Measurements from ENCODE around the gene CCT5.
"Not testable (repeated sequence)": the region's sequence is repeated elsewhere in the genome, so short reads cannot be mapped to it uniquely, and the experiment has no call there.

The CCT5 gene

DNA sequence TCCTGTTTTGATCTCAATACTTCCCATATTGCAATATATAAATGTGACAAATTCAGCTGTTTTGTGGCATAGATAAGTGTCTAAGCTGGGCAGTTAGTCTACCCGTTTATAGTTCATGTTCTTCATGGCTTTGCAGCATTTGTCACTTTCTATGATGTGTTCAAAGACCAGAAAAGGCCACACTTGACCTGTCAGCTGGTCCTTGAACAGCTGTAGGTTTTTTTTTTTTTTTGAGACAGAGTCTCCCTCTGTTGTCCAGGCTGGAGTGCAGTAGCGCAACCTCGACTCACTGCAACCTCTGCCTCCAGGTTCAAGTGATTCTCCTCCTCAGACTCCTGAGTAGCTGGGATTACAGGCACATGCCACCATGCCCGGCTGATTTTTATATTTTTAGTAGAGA, 29.2 kb downstream of the CCT5 start:
- Mint-ChIP-seq H3K36me3 (ENCODE audit: low read depth) (peaks cover 31% of the 10 kb centered on the region), H3K9me3 (no peaks in the 10 kb centered on the region), H3K4me3 (no peak overlapping the region), H3K27me3 (ENCODE audit: low read depth) (peaks cover 4% of the 10 kb centered on the region), H3K4me1 (peaks cover 33% of the 10 kb centered on the region), H3K27ac (peak overlapping the region in 2 of 3 experiments; percentile 42 to 44)
- TF ChIP-seq, protein P1, sequence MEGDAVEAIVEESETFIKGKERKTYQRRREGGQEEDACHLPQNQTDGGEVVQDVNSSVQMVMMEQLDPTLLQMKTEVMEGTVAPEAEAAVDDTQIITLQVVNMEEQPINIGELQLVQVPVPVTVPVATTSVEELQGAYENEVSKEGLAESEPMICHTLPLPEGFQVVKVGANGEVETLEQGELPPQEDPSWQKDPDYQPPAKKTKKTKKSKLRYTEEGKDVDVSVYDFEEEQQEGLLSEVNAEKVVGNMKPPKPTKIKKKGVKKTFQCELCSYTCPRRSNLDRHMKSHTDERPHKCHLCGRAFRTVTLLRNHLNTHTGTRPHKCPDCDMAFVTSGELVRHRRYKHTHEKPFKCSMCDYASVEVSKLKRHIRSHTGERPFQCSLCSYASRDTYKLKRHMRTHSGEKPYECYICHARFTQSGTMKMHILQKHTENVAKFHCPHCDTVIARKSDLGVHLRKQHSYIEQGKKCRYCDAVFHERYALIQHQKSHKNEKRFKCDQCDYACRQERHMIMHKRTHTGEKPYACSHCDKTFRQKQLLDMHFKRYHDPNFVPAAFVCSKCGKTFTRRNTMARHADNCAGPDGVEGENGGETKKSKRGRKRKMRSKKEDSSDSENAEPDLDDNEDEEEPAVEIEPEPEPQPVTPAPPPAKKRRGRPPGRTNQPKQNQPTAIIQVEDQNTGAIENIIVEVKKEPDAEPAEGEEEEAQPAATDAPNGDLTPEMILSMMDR (IDR thresholded peaks at IDR 0.05; ENCODE audit: unreplicated experiment in 3 of 3): no peak

GRCh38 chr5:10279925-10280720, 30.0 kb downstream of the CCT5 start:
- Mint-ChIP-seq H3K4me1 (peaks cover 35% of the 10 kb centered on the region), H3K9me3 (no peaks in the 10 kb centered on the region), H3K27me3 (ENCODE audit: low read depth) (peaks cover 4% of the 10 kb centered on the region), H3K36me3 (ENCODE audit: low read depth) (peaks cover 33% of the 10 kb centered on the region), H3K4me3 (no peak overlapping the region), H3K27ac (no peak overlapping the region)
- TF ChIP-seq, protein P1 (IDR thresholded peaks at IDR 0.05; ENCODE audit: unreplicated experiment in 3 of 3): no peak

GRCh38 chr5:10283927-10284635, 34.0 kb downstream of the CCT5 start:
- Mint-ChIP-seq H3K9me3 (no peaks in the 10 kb centered on the region), H3K27me3 (ENCODE audit: low read depth) (peaks cover 4% of the 10 kb centered on the region), H3K4me1 (peaks cover 36% of the 10 kb centered on the region), H3K36me3 (ENCODE audit: low read depth) (peaks cover 40% of the 10 kb centered on the region), H3K4me3 (no peak overlapping the region), H3K27ac (peak overlapping the region in 2 of 3 experiments; percentile 28 to 65)
- TF ChIP-seq, protein P1 (IDR thresholded peaks at IDR 0.05; ENCODE audit: unreplicated experiment in 3 of 3): peak; percentile 95 to 99 (median 97)

DNA sequence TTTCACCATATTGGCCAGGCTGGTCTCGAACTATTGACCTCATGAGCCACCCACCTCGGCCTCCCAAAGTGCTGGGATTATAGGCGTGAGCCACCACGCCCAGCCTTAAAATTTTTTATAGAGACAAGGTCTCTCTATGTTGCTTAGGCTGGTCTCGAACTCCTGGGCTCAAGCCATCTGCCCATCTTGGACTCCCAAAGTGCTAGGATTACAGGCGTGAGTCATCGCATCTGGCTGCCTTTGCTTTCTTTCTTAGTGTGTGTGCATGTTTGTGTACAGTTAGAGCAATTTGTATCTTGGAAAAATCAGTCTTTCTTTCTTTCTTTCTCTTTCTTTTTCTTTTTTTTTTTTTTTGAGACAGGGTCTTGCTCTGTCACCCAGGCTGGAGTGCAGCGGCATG, 35.3 kb downstream of the CCT5 start:
- H3K9me3 Mint-ChIP-seq; H3K27ac Mint-ChIP-seq; H3K27me3 Mint-ChIP-seq (ENCODE audit: low read depth); H3K4me3 Mint-ChIP-seq: not testable (repeated sequence)
- H3K4me1 Mint-ChIP-seq: peaks cover 45% of the 10 kb centered on the region
- H3K36me3 Mint-ChIP-seq (ENCODE audit: low read depth): peaks cover 47% of the 10 kb centered on the region

GRCh38 chr5:10286162-10286861, 36.2 kb downstream of the CCT5 start:
- Mint-ChIP-seq H3K9me3 (no peaks in the 10 kb centered on the region), H3K27ac (peak overlapping the region in 2 of 3 experiments; percentile 31 to 55), H3K36me3 (ENCODE audit: low read depth) (peaks cover 53% of the 10 kb centered on the region), H3K4me3 (peak overlapping the region in 1 of 3 experiments; percentile 10), H3K27me3 (ENCODE audit: low read depth) (peaks cover 4% of the 10 kb centered on the region), H3K4me1 (peaks cover 52% of the 10 kb centered on the region)
- TF ChIP-seq, protein P1 (IDR thresholded peaks at IDR 0.05; ENCODE audit: unreplicated experiment in 3 of 3): no peak

GRCh38 chr5:10286862-10287227, 36.8 kb downstream of the CCT5 start:
- TF ChIP-seq, protein P1 (IDR thresholded peaks at IDR 0.05; ENCODE audit: unreplicated experiment in 3 of 3): no peak
- H3K9me3 Mint-ChIP-seq: no peaks in the 10 kb centered on the region
- peaks cover 4% of the 10 kb centered on the region for H3K27me3 Mint-ChIP-seq (ENCODE audit: low read depth)
- H3K27ac Mint-ChIP-seq: peak overlapping the region in 2 of 3 experiments; percentile 31 to 55
- peaks cover 57% of the 10 kb centered on the region for H3K36me3 Mint-ChIP-seq (ENCODE audit: low read depth)
- H3K4me1 Mint-ChIP-seq: peaks cover 52% of the 10 kb centered on the region
- peak overlapping the region in 1 of 3 experiments; percentile 10 for H3K4me3 Mint-ChIP-seq
